OCI-LY1 (cell line): ENCODE measurements around the gene FRMD4A.

Experiments
- H2AFZ ChIP-seq: fragments of 200-600 bp; sonication (generic), shearing (Covaris generic); 2 replicates; pipeline ENCODE4 v1.6.0; 2014; ENCODE audit warnings: antibody characterized with exemption, mild to moderate bottlenecking, low read length
- H3F3A ChIP-seq: fragments of 200-600 bp; sonication (generic), shearing (Covaris generic); 2 replicates; pipeline ENCODE4 v1.6.0; 2014; ENCODE audit warnings: mild to moderate bottlenecking, antibody characterized with exemption, low read length, moderate library complexity; ENCODE audit not compliant: insufficient read depth
- H3K27ac ChIP-seq: fragments of 200-600 bp; sonication (generic); 2 replicates; pipeline ENCODE4 v1.5.1; 2014; ENCODE audit warnings: low read length, mixed run types, mild to moderate bottlenecking, low read depth; ENCODE audit not compliant: poor library complexity, severe bottlenecking
- H3K27me3 ChIP-seq: fragments of 200-600 bp; sonication (generic); 2 replicates; pipeline ENCODE4 v1.6.0; 2014; ENCODE audit warnings: antibody characterized with exemption, mild to moderate bottlenecking, low read length, moderate library complexity; ENCODE audit not compliant: insufficient read depth
- H3K36me3 ChIP-seq: fragments of 200-600 bp; sonication (generic); 2 replicates; pipeline ENCODE4 v1.6.1; 2014; ENCODE audit warnings: mild to moderate bottlenecking, antibody characterized with exemption, low read length, moderate library complexity, mixed read lengths; ENCODE audit not compliant: insufficient read depth
- H3K4me1 ChIP-seq: fragments of 200-600 bp; sonication (generic); 2 replicates; pipeline ENCODE4 v1.5.1; 2014; ENCODE audit warnings: mild to moderate bottlenecking, low read length, moderate library complexity; ENCODE audit not compliant: insufficient read depth, severe bottlenecking
- H3K4me2 ChIP-seq: fragments of 200-600 bp; sonication (generic), shearing (Covaris generic); 2 replicates; pipeline ENCODE4 v1.6.1; 2014; ENCODE audit warnings: low read length
- H3K4me3 ChIP-seq: fragments of 200-600 bp; sonication (generic); 2 replicates; pipeline ENCODE4 v1.5.1; 2014; ENCODE audit warnings: low read length, low read depth, mild to moderate bottlenecking, mixed read lengths; ENCODE audit not compliant: poor library complexity, severe bottlenecking
- H3K79me2 ChIP-seq: fragments of 200-600 bp; shearing (Covaris generic); 2 replicates; pipeline ENCODE4 v1.6.1; 2016; ENCODE audit warnings: mixed run types, low read length, mixed read lengths; ENCODE audit not compliant: insufficient read depth
- H3K9ac ChIP-seq: fragments of 200-600 bp; sonication (generic), shearing (Covaris generic); 2 replicates; pipeline ENCODE4 v1.6.1; 2014; ENCODE audit warnings: mild to moderate bottlenecking, low read length, mixed read lengths
- H3K9me2 ChIP-seq: fragments of 200-600 bp; sonication (generic), shearing (Covaris generic); 2 replicates; pipeline ENCODE4 v1.6.1; 2014; ENCODE audit warnings: low read depth, mild to moderate bottlenecking, low read length, mixed read lengths
- H3K9me3 ChIP-seq: fragments of 200-600 bp; shearing (Covaris generic); 2 replicates; pipeline ENCODE4 v1.6.1; 2014; ENCODE audit warnings: low read length, mixed read lengths
- H4K20me1 ChIP-seq: fragments of 200-600 bp; sonication (generic), shearing (Covaris generic); 2 replicates; pipeline ENCODE4 v1.6.0; 2016; ENCODE audit warnings: mild to moderate bottlenecking, low read length; ENCODE audit not compliant: insufficient read depth
- CTCF ChIP-seq: fragments of 200-600 bp; sonication (generic), shearing (Covaris generic); IDR thresholded peaks from 2 replicates; pipeline ENCODE4 v1.5.1; 2017; ENCODE audit warnings: mild to moderate bottlenecking, antibody characterized with exemption, low read length, moderate library complexity, mixed read lengths
- EZH2 ChIP-seq: fragments of 200-600 bp; sonication (generic), shearing (Covaris generic); IDR thresholded peaks from 2 replicates; pipeline ENCODE4 v1.8.0; 2017; ENCODE audit warnings: borderline replicate concordance, mixed run types, mild to moderate bottlenecking, antibody characterized with exemption, low read length, moderate library complexity, mixed read lengths

The FRMD4A gene

GRCh38 chr10:14017467-14017866 lies 313.3 kb downstream of the FRMD4A start:
- H3K4me2 ChIP-seq, result no peak overlapping the region
- H3K9me3 ChIP-seq, result no peaks in the 10 kb centered on the region
- H3F3A ChIP-seq, result no peaks in the 10 kb centered on the region
- H3K27ac ChIP-seq, result no peak overlapping the region
- no peaks in the 10 kb centered on the region for H3K9me2 ChIP-seq
- no peaks in the 10 kb centered on the region for H3K36me3 ChIP-seq
- H2AFZ ChIP-seq, result no peak overlapping the region
- no peaks in the 10 kb centered on the region for H3K4me1 ChIP-seq
- TF ChIP-seq CTCF, result no peak
- TF ChIP-seq EZH2, result no peak
- no peaks in the 10 kb centered on the region for H4K20me1 ChIP-seq
- H3K79me2 ChIP-seq, result no peaks in the 10 kb centered on the region
- H3K27me3 ChIP-seq, result no peaks in the 10 kb centered on the region
- no peak overlapping the region for H3K9ac ChIP-seq
- no peak overlapping the region for H3K4me3 ChIP-seq

GRCh38 chr10:14016931-14017333 lies 313.8 kb downstream of the FRMD4A start:
- TF ChIP-seq CTCF, result no peak
- TF ChIP-seq EZH2, result no peak
- no peak overlapping the region for H3K27ac ChIP-seq
- H3K9me2 ChIP-seq, result no peaks in the 10 kb centered on the region
- no peaks in the 10 kb centered on the region for H3K9me3 ChIP-seq
- H3K79me2 ChIP-seq, result no peaks in the 10 kb centered on the region
- H3F3A ChIP-seq, result no peaks in the 10 kb centered on the region
- no peaks in the 10 kb centered on the region for H3K4me1 ChIP-seq
- H4K20me1 ChIP-seq, result no peaks in the 10 kb centered on the region
- H3K9ac ChIP-seq, result no peak overlapping the region
- no peaks in the 10 kb centered on the region for H3K36me3 ChIP-seq
- H3K27me3 ChIP-seq, result no peaks in the 10 kb centered on the region
- no peak overlapping the region for H3K4me2 ChIP-seq
- no peak overlapping the region for H3K4me3 ChIP-seq
- H2AFZ ChIP-seq, result no peak overlapping the region

- no peaks in the 10 kb centered on the region for H3K36me3 ChIP-seq
- H3K9me3 ChIP-seq, result no peaks in the 10 kb centered on the region
- H3K4me1 ChIP-seq, result no peaks in the 10 kb centered on the region
- H3K4me3 ChIP-seq, result no peak overlapping the region
- no peaks in the 10 kb centered on the region for H3F3A ChIP-seq
- H3K9ac ChIP-seq, result no peak overlapping the region
- no peaks in the 10 kb centered on the region for H3K79me2 ChIP-seq
- no peak overlapping the region for H2AFZ ChIP-seq
- H3K27ac ChIP-seq, result no peak overlapping the region
- H4K20me1 ChIP-seq, result no peaks in the 10 kb centered on the region
- no peaks in the 10 kb centered on the region for H3K27me3 ChIP-seq
- no peaks in the 10 kb centered on the region for H3K9me2 ChIP-seq
- no peak overlapping the region for H3K4me2 ChIP-seq
- no peak for TF ChIP-seq EZH2
- no peak for TF ChIP-seq CTCF
Observed at GRCh38 chr10:14016011-14016536, 314.6 kb downstream of the FRMD4A start.
